ENCODE data around the gene ARIH2. TPM values are rescaled to one million over a fixed set of nuclear protein-coding genes. Genes with fewer than 3 reads are reported as not detected.

The ARIH2 gene
- total RNA-seq, 4 donors from 2014 or later, result 92.2 to 143 (median 123) TPM

DNA sequence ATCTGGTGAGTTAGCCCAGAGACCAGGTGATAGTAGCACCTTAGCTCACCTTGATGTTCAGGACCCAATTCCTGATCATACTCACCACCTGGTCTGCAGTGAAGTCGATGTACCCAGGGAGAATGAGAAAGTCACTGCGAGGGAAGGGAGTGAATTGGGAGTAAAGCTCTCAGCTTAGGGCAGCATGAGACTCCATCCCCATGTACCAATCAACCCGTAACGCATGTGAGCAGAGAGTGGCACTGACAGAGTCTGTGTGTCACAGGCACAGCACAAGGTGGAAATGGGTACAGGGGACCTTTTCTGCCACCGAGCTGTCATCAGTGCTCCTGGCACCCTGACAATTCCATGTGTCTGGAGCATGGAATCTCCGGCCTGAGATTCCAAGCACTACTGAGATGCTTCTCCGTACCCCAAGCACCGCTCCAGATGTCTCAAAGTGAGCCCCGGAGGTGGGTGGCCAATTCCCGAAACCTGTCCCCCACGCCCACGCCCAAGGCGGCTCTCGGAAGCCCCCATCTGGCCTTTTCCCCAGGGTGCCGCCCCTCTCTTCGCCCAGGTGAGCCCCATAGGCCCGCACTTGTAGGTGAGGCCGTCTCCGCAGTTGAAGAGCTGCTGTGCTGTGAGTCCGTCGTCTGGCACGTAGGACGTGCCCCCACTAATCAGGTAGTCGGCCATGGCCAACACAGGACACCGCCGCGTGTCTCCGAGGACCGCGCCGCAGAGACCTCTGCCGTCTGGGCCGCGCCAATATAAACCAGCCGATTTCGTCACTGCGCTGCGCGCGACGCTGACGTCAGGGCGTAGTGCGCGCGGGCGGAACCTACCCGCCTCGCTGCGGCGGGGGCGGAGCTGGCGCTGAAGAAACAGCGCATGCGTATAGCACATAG lies 110.3 kb downstream of the ARIH2 start, which contains the start of gene IMPDH2:
Gene IMPDH2 (minus strand): TSS at position 726 of the 890 bp plus-strand sequence. CDS start 48 bp downstream, at position 678.
- TF ChIP-seq EP300 (IDR thresholded peaks at IDR 0.05) (no peak), POLR2A (IDR thresholded peaks at IDR 0.05) (peak; percentile 97 to 98), POLR2AphosphoS5 (IDR thresholded peaks at IDR 0.05) (peak; percentile 99)
- TF ChIP-seq, protein P1, sequence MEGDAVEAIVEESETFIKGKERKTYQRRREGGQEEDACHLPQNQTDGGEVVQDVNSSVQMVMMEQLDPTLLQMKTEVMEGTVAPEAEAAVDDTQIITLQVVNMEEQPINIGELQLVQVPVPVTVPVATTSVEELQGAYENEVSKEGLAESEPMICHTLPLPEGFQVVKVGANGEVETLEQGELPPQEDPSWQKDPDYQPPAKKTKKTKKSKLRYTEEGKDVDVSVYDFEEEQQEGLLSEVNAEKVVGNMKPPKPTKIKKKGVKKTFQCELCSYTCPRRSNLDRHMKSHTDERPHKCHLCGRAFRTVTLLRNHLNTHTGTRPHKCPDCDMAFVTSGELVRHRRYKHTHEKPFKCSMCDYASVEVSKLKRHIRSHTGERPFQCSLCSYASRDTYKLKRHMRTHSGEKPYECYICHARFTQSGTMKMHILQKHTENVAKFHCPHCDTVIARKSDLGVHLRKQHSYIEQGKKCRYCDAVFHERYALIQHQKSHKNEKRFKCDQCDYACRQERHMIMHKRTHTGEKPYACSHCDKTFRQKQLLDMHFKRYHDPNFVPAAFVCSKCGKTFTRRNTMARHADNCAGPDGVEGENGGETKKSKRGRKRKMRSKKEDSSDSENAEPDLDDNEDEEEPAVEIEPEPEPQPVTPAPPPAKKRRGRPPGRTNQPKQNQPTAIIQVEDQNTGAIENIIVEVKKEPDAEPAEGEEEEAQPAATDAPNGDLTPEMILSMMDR (IDR thresholded peaks at IDR 0.05), result peak in 1 of 4 experiments; percentile 37
- H3K4me3 ChIP-seq, result peak within 1 kb of the TSS; percentile 50 to 71
- WGBS, 2 donors (ENCODE audit: low coverage in 1 of 2), result 20% methylated on average over 2 of the region's 55 CpGs; no CpG with 5 or more reads in 1 of the 2 donors
- H3K9me3 ChIP-seq, result no peaks in the 10 kb centered on the region
- peak within 1 kb of the TSS; percentile 93 to 97 (median 94) for H3K27ac ChIP-seq
- H3K36me3 ChIP-seq, result peaks cover 3 to 78% of the 10 kb centered on the region in 2 donors
- peak; percentile 97 for ATAC-seq
- no peaks in the 10 kb centered on the region for H3K27me3 ChIP-seq
- peaks cover 0 to 61% (median 9%) of the 10 kb centered on the region in 3 donors for H3K4me1 ChIP-seq

DNA sequence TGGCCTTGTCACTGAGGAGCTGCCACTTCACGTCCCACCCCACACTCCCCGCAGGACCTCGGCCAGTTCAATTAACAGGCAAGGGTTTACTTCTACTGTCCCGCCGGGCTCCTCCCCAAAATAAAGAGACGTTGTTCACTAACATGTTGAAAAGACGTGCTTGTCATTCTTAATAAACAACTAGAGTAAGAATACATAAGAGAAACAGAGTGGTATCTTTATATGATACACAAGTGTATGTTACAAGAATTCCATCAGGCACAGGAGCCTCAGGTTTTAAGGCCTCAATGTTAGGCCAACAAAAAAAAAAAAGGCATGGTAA lies 110.9 kb downstream of the ARIH2 start:
- H3K36me3 ChIP-seq, result peaks cover 3 to 78% of the 10 kb centered on the region in 2 donors
- 0% methylated on average over 6 of the region's 7 CpGs; no CpG with 5 or more reads in 1 of the 2 donors for WGBS, 2 donors (ENCODE audit: low coverage in 1 of 2)
- H3K27me3 ChIP-seq, result no peaks in the 10 kb centered on the region
- H3K4me1 ChIP-seq, result peaks cover 0 to 55% (median 9%) of the 10 kb centered on the region in 3 donors
- H3K4me3 ChIP-seq, result peak overlapping the region in 1 of 2 donors; percentile 71
- no peaks in the 10 kb centered on the region for H3K9me3 ChIP-seq
- peak overlapping the region; percentile 93 to 97 (median 94) for H3K27ac ChIP-seq
- TF ChIP-seq POLR2AphosphoS5 (IDR thresholded peaks at IDR 0.05), result no peak
- no peak for TF ChIP-seq EP300 (IDR thresholded peaks at IDR 0.05)
- TF ChIP-seq, protein P1 (IDR thresholded peaks at IDR 0.05), result no peak
- TF ChIP-seq POLR2A (IDR thresholded peaks at IDR 0.05), result no peak
- no peak for ATAC-seq

DNA sequence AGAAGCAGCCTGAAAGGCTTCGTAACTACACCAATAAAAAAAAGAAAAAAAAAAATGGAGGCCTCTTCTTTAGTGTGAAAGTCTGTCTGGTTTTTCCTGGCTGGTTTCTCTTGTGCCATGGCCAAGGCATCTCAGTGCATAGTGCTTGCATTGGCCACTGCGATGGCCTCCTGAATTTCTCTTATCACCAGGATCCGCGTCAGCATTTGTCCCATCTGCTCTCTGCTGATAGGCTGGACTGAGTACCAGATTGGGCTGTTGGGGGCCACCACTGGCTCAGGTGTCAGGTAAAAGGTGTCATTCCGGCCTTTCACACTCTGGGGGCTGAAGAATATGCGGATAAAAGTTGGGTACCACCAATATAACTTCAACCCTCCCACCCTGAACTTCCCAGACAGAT lies 111.7 kb downstream of the ARIH2 start:
- H3K27ac ChIP-seq, result peak overlapping the region in 2 of 4 donors; percentile 94 to 97
- no peaks in the 10 kb centered on the region for H3K27me3 ChIP-seq
- TF ChIP-seq, protein P1 (IDR thresholded peaks at IDR 0.05), result no peak
- TF ChIP-seq EP300 (IDR thresholded peaks at IDR 0.05) (no peak), POLR2A (IDR thresholded peaks at IDR 0.05) (no peak), POLR2AphosphoS5 (IDR thresholded peaks at IDR 0.05) (no peak)
- WGBS, 2 donors (ENCODE audit: low coverage in 1 of 2), result 76 to 85% methylated on average over 5 to 6 of the region's 6 CpGs
- H3K4me3 ChIP-seq, result no peak overlapping the region
- H3K36me3 ChIP-seq, result peaks cover 3 to 78% of the 10 kb centered on the region in 2 donors
- H3K4me1 ChIP-seq, result peaks cover 0 to 47% (median 9%) of the 10 kb centered on the region in 3 donors
- no peaks in the 10 kb centered on the region for H3K9me3 ChIP-seq
- ATAC-seq, result no peak

DNA sequence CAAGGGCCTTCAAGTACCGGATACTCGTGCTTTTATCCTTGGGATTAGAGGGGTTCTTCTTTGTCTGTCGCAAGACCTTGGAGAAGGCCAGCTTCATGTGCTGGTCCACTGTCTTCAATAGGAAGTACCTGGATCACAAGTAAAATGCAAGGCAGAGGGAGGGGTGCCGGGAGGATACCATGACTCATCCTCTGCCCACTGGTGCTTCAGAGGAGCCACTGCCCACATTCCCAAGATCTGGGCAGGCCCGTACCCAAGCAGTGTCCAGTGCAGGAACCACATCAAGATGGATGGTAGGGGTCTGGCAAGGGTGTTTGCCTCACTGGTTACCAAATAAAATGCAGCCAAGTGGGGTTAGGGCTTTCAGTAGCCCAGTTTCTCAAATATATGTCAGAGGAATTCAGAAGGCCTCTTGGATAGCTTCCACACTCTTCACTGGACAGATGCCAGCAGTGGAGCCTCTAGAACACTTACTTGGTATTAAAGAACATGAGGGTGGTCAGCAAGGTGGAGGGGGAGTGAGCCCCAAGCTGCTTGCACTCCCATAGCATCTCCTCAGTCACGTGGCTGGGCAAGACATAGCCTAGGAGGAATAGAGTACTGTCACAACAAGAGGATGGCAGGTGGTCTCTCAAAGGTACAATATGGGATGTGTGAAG lies 114.1 kb downstream of the ARIH2 start:
- Histone ChIP-seq H3K9me3 (no peaks in the 10 kb centered on the region), H3K36me3 (peaks cover 3 to 77% of the 10 kb centered on the region in 2 donors), H3K27me3 (no peaks in the 10 kb centered on the region), H3K4me3 (no peak overlapping the region), H3K4me1 (peaks cover 0 to 32% (median 9%) of the 10 kb centered on the region in 3 donors), H3K27ac (peak overlapping the region in 2 of 4 donors; percentile 14 to 26)
- ATAC-seq, result no peak
- TF ChIP-seq, protein P1 (IDR thresholded peaks at IDR 0.05), result no peak
- TF ChIP-seq POLR2AphosphoS5 (IDR thresholded peaks at IDR 0.05) (no peak), EP300 (IDR thresholded peaks at IDR 0.05) (no peak), POLR2A (IDR thresholded peaks at IDR 0.05) (no peak)
- 54 to 100% methylated on average over 1 to 4 of the region's 6 CpGs for WGBS, 2 donors (ENCODE audit: low coverage in 1 of 2)
